Activated CD8-positive, alpha-beta memory T cell treated with anti-CD3 and anti-CD28 coated beads, Interleukin-2, amount 50 U/mL, for 1 hour (primary cell): Measurements from ENCODE around the gene LEFTY1.

Source experiments
- DNase-seq: peaks from one replicate; pipeline ENCODE4 v3.0.0-alpha.2; 2020; ENCODE audit errors: extremely low read depth

The LEFTY1 gene

GRCh38 chr1:225915538-225915991, 26.6 kb upstream of the LEFTY1 start:
- DNase-seq = no peak

GRCh38 chr1:225914947-225915346, 26.0 kb upstream of the LEFTY1 start:
- DNase-seq = no peak

- DNase-seq = no peak
These were observed 25.4 kb upstream of the LEFTY1 start for GRCh38 chr1:225914391-225914790.

GRCh38 chr1:225911191-225912130, 22.5 kb upstream of the LEFTY1 start:
- peak; percentile 17 for DNase-seq

- no peak for DNase-seq
These were observed 20.5 kb upstream of the LEFTY1 start for GRCh38 chr1:225909477-225909876.

- no peak for DNase-seq
These were observed 19.8 kb upstream of the LEFTY1 start for GRCh38 chr1:225908773-225909172.

- DNase-seq = no peak
These were observed 19.2 kb upstream of the LEFTY1 start for GRCh38 chr1:225908013-225908640.

- no peak for DNase-seq
These were observed 18.4 kb upstream of the LEFTY1 start for GRCh38 chr1:225907341-225907740.

GRCh38 chr1:225906467-225906866, 17.5 kb upstream of the LEFTY1 start:
- DNase-seq = no peak

GRCh38 chr1:225903623-225904022, 14.7 kb upstream of the LEFTY1 start:
- no peak for DNase-seq

GRCh38 chr1:225899044-225899925, 10.3 kb upstream of the LEFTY1 start:
- no peak for DNase-seq

- no peak for DNase-seq
These were observed 8.9 kb upstream of the LEFTY1 start for GRCh38 chr1:225897595-225898514.

GRCh38 chr1:225896937-225897549, 8.1 kb upstream of the LEFTY1 start:
- DNase-seq = peak; percentile 36

- DNase-seq = no peak
These were observed 7.5 kb upstream of the LEFTY1 start for GRCh38 chr1:225896494-225896893.

GRCh38 chr1:225892307-225892706, 3.4 kb upstream of the LEFTY1 start:
- DNase-seq = no peak

GRCh38 chr1:225891229-225891972, 2.5 kb upstream of the LEFTY1 start:
- DNase-seq = no peak

GRCh38 chr1:225890346-225891228, 1.6 kb upstream of the LEFTY1 start:
- DNase-seq = no peak

GRCh38 chr1:225889743-225890142, 797 bp upstream of the LEFTY1 start:
- no peak for DNase-seq
